IPS DF 6.9 (cell line): ENCODE results near the gene F2.
"Not testable (repeated sequence)": the region's sequence is repeated elsewhere in the genome, so short reads cannot be mapped to it uniquely, and the experiment has no call there.

Experiments
- DNase-seq: peaks from one replicate; pipeline ENCODE4 v3.0.0-alpha.2; 2013; ENCODE audit warnings: low read depth, low spot score
- H3K27ac ChIP-seq: one replicate; pipeline ENCODE4 v1.5.1; 2013; ENCODE audit warnings: low read length, control low read depth
- H3K27me3 ChIP-seq: 2 replicates; pipeline ENCODE4 v1.6.1; 2013; ENCODE audit warnings: mild to moderate bottlenecking, low read length; ENCODE audit not compliant: control insufficient read depth, insufficient read depth
- H3K36me3 ChIP-seq: 2 replicates; pipeline ENCODE4 v1.6.1; 2013; ENCODE audit warnings: low read length; ENCODE audit not compliant: control insufficient read depth, insufficient read depth
- H3K4me1 ChIP-seq: 2 replicates; pipeline ENCODE4 v1.6.1; 2013; ENCODE audit warnings: low read length; ENCODE audit not compliant: control insufficient read depth, insufficient read depth
- H3K4me3 ChIP-seq: 2 replicates; pipeline ENCODE4 v1.5.1; 2013; ENCODE audit warnings: mild to moderate bottlenecking, low read length
- H3K9me3 ChIP-seq: 2 replicates; pipeline ENCODE4 v1.6.1; 2013; ENCODE audit warnings: low read length, inconsistent platforms; ENCODE audit not compliant: control insufficient read depth, insufficient read depth
- WGBS: extraction: QIAGEN DNeasy Blood & Tissue Kit; methylation state at CpG from one replicate; pipeline ENCODE4 v1.1.7; 2013; ENCODE audit warnings: mixed read lengths, missing lambda C conversion rate; ENCODE audit not compliant: insufficient read length, insufficient coverage; 5-methylcytosine and 5-hydroxymethylcytosine counted together

The F2 gene

DNA sequence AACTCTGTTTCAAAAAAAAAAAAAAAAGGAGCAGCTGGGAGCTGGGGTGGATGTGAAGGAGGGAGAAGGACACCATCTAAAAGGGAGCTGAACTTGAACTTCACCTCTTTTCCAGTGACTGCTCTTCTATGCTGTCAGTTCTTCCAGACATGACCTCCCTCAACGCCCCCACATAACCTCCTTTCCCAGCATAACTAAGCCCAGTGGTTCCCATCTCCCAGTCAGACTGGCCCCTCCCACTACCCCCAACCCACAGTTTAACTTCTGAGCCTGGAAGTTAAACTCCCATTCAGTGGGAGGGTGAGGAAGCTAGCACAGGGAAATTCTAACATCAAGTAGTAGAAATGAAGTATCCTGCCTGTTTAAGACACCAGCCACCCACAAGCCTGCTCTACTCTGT, 20.4 kb upstream of the F2 start:
- Histone ChIP-seq H3K9me3 (no peaks in the 10 kb centered on the region), H3K27me3 (no peaks in the 10 kb centered on the region), H3K36me3 (peaks cover 10% of the 10 kb centered on the region; the same call in 1 of the 2 replicates), H3K27ac (no peak overlapping the region), H3K4me3 (no peak overlapping the region), H3K4me1 (no peaks in the 10 kb centered on the region)
- no peak for DNase-seq
- WGBS = no CpG with 5 or more reads among the region's 1 CpG

DNA sequence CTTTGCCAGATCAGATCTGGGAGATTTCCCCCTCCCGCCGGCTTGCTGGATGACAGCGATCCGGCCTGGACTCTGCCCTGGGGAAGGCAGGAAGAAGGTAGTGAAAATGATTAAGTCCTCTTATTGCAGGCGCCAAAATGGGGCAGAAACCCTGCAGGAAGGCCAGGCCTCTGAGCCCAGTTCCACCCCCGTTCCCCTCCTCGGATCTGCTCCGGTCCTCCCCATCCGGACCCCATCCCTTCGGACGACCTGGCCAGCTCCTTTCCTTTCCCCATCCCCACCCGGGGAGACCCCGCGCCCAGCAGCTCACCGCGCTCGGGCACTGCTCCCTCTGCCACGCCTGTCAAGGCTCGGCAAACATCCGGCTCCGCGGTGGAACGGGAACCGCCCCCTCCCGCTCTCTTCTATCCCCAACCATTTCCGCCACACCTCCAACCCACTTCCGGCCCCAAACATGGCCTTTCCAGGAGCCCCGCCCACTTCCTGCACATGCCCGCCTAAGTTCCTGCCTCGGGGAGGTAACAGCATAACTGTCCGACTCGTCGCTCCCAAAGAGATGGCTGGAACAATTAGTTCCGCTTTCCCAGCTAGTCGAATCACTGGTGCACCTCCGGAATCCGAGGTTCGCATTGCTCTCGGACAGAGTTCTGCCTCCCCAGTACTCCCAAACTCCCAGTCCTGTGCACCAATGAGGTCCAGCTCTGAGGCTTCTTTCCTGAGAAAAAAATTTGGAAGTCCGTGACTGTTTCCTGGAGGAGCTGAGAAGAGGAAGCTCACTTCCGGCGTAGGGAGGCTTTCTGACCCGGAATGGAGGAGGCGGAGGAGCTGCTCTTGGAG, 18.6 kb upstream of the F2 start, which contains the start of the genes ARHGAP1 and ZNF408:
Gene ARHGAP1, minus strand, starts transcription at position 379 of the 837 bp plus-strand sequence. CDS start 4,512 bp downstream, outside the sequence.
Gene ZNF408, plus strand, starts transcription at position 791 of the 837 bp plus-strand sequence. Its CDS starts 17 bp downstream, at position 808.
- Histone ChIP-seq H3K9me3 (no peaks in the 10 kb centered on the region), H3K27ac (no peak within 1 kb of the TSS), H3K27me3 (no peaks in the 10 kb centered on the region), H3K4me1 (no peaks in the 10 kb centered on the region), H3K4me3 (peak within 1 kb of the TSS; percentile 74), H3K36me3 (peaks cover 24% of the 10 kb centered on the region)
- peak; percentile 92 for DNase-seq
- WGBS = no CpG with 5 or more reads among the region's 44 CpGs

DNA sequence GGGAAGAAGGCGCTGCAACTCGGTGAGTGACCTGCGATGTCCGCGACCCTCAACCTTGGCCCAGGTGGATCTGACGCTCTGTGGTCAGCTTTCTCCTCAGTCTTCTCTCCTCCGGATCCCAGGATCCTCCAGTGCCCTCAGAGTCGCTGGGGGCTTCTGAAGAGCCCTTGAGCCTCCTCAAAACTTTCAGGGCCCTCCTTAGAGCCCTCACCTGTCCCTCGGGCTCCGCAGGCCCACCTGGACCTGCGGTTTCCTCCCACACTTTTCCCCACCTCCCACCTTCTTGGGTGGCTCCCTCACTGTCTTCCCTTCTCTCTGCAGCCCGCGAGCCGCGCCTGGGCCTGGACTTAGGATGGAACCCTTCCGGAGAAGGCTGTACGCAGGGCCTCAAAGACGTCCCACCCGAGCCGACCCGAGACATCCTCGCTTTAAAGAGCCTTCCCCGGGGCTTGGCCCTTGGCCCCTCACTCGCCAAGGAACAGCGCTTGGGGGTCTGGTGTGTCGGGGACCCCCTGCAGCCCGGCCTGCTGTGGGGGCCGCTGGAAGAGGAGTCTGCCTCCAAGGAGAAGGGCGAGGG, 17.8 kb upstream of the F2 start:
- H3K4me3 ChIP-seq = peak overlapping the region; percentile 74
- WGBS = no CpG with 5 or more reads among the region's 29 CpGs
- H3K9me3 ChIP-seq = no peaks in the 10 kb centered on the region
- no peak for DNase-seq
- H3K27me3 ChIP-seq = no peaks in the 10 kb centered on the region
- no peak overlapping the region for H3K27ac ChIP-seq
- H3K4me1 ChIP-seq = no peaks in the 10 kb centered on the region
- peaks cover 25% of the 10 kb centered on the region for H3K36me3 ChIP-seq

DNA sequence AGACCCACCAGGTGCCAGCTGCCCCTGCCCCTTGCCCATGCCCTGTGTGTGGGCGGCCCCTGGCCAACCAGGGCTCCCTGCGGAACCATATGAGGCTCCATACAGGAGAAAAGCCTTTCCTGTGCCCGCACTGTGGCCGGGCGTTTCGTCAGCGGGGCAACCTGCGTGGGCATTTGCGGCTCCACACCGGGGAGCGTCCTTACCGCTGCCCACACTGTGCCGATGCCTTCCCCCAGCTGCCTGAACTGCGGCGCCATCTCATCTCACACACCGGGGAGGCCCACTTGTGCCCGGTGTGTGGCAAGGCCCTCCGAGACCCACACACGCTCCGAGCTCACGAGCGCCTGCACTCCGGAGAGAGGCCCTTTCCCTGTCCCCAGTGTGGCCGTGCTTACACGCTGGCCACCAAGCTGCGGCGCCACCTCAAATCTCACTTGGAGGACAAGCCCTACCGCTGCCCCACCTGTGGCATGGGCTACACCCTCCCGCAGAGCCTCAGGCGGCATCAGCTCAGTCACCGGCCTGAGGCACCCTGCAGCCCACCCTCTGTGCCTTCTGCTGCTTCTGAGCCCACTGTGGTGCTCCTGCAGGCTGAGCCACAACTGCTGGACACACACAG, 13.8 kb upstream of the F2 start:
- peaks cover 25% of the 10 kb centered on the region for H3K36me3 ChIP-seq
- H3K4me3 ChIP-seq = no peak overlapping the region
- H3K27me3 ChIP-seq = no peaks in the 10 kb centered on the region
- no CpG with 5 or more reads among the region's 31 CpGs for WGBS
- H3K9me3 ChIP-seq = no peaks in the 10 kb centered on the region
- no peak for DNase-seq
- no peak overlapping the region for H3K27ac ChIP-seq
- no peaks in the 10 kb centered on the region for H3K4me1 ChIP-seq

DNA sequence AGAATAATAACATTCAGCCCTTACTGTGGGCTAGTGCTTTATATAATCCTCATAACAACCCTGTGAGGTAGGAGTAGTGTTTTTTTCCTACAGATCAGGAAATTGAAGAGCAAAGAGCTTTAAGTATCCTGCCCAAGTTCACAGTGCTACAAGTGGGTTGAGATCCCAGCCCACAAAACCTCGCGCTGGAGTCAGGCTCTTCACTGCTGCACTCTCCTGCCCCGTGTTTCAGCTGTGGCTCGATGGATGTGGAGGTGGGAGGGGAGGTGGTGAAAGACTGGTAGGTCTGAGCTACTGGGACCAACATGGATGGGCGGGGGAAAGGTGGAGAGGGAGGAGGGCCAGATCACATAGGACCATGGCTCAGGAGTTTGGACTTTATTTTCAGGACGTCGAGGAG, 12.1 kb upstream of the F2 start:
- no CpG with 5 or more reads among the region's 7 CpGs for whole genome bisulfite sequencing
- H3K27me3 ChIP-seq = no peaks in the 10 kb centered on the region
- peaks cover 25% of the 10 kb centered on the region for H3K36me3 ChIP-seq
- H3K27ac ChIP-seq = no peak overlapping the region
- DNase-seq = no peak
- no peaks in the 10 kb centered on the region for H3K9me3 ChIP-seq
- no peak overlapping the region for H3K4me3 ChIP-seq
- no peaks in the 10 kb centered on the region for H3K4me1 ChIP-seq

DNA sequence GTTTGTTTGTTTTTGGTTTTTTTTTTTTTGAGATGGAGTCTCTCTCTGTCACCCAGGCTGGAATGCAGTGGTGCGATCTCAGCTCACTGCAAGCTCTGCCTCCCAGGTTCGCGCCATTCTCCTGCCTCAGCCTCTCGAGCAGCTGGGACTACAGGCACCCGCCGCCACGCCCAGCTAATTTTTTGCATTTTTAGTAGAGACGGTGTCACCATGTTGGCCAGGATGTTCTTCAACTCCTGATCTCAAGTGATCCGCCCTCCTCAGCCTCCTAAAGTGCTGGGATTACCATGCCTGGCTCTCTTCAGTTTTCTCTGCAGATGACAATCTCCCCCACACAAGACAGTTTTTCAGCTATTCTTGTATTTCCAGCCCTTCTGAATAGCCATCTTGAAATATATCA, 9.7 kb upstream of the F2 start:
- not testable (repeated sequence) for H3K9me3 ChIP-seq, DNase-seq, H3K4me3 ChIP-seq, H3K4me1 ChIP-seq, H3K27me3 ChIP-seq, H3K27ac ChIP-seq
- peaks cover 16% of the 10 kb centered on the region for H3K36me3 ChIP-seq
- WGBS = no CpG with 5 or more reads among the region's 9 CpGs

DNA sequence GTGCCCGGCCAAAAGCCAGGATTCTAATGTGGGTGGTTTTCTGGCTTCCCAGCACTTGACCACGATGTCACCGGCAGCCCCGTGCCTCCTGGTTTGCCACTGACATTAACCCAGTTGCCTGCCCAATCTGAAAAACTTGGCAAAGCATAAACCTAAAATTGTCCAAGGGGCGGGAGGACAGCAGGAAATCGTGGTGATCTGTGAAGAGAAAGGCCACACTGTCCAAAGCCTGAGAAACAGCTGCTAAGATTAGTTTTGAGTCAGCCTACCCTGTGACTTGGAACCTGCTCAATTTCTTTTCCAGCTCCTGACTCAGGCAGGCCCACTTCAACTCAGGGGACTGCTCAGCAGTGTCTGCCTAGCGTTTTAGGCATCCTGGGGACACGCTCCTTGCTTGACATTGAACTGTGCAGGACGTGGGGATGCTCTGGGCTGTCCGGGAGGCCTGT, 8.2 kb upstream of the F2 start:
- WGBS = no CpG with 5 or more reads among the region's 10 CpGs

DNA sequence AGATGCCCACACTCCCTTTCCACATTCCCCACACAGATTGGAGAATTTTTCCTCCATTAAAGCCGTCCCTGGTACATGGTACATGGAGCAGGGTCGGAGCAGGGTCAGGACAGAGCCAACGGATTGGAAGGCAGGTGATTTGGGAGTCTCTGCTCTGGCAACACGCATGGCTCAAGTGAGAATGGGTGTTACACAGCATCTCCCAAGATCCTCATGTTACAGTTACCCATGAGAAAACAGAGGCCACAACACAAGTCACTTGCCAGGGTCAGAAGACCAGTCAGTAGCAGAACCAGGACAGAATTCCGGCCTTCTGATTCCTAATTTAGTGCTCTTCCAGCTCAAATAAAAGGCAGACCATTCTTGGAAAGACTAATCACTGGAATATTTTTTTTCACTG, 7.7 kb upstream of the F2 start:
- no peaks in the 10 kb centered on the region for H3K4me1 ChIP-seq
- WGBS = no CpG with 5 or more reads among the region's 5 CpGs
- no peaks in the 10 kb centered on the region for H3K36me3 ChIP-seq
- H3K4me3 ChIP-seq = no peak overlapping the region
- no peak for DNase-seq
- H3K27ac ChIP-seq = no peak overlapping the region
- H3K27me3 ChIP-seq = no peaks in the 10 kb centered on the region
- H3K9me3 ChIP-seq = no peaks in the 10 kb centered on the region

More for the DNA sequence above, 8.2 kb upstream of the F2 start:
- Histone ChIP-seq H3K4me1 (no peaks in the 10 kb centered on the region), H3K36me3 (peaks cover 3% of the 10 kb centered on the region; the same call in 1 of the 2 replicates), H3K4me3 (no peak overlapping the region), H3K27ac (no peak overlapping the region), H3K27me3 (no peaks in the 10 kb centered on the region), H3K9me3 (no peaks in the 10 kb centered on the region)
- no peak for DNase-seq

DNA sequence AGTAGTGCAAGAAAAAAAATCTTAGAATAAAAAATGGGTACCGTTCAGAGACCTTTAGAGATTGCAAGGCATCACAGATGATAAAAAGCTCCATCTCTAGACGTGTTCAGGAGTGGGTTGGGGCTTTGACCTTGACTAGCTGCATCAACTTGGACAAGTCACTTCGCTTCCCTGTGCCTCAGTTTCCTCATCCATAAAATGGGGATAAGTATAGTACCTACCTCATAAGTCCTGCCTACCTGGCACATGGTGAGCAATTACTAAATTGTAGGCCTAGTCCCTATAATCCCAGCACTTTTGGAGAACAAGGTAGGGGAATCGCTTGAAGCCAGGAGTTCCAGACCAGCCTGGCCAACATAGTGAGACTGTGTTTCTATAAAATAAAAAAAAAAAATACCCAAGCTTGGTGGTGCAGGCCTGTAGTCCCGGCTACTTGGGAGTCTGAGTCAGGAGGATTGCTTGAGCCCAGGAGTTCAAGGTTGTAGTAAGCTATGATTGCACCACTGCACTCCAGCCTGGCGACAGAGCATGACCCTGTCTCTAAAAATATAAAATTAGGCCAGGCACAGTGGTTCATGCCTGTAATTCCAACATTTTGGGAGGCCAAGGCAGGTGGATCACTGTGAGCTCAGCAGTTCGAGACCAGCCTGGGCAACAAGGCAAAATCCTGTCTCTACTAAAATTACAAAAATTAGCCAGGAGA, 6.0 kb upstream of the F2 start:
- no peaks in the 10 kb centered on the region for H3K4me1 ChIP-seq
- no peaks in the 10 kb centered on the region for H3K36me3 ChIP-seq
- H3K4me3 ChIP-seq = no peak overlapping the region
- no peaks in the 10 kb centered on the region for H3K9me3 ChIP-seq
- H3K27me3 ChIP-seq = no peaks in the 10 kb centered on the region
- no peak overlapping the region for H3K27ac ChIP-seq
- no peak for DNase-seq
- WGBS = no CpG with 5 or more reads among the region's 7 CpGs

DNA sequence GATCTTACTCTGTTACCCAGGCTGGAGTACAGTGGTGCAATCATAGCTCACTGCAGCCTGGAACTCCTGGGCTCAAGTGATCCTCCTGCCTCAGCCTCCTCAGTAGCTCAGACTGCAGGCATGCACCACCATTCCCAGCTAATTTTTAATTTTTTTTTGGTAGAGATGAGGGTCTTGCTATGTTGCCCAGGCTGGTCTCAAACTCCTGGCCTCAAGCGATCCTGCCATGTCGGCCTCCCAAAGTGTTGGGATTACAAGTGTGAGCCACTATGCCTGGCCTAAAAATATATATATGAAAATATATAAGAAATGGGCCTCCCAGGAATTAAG, 1.2 kb upstream of the F2 start:
- H3K4me1 ChIP-seq, H3K9me3 ChIP-seq, H3K27ac ChIP-seq, H3K27me3 ChIP-seq, H3K4me3 ChIP-seq, DNase-seq, H3K36me3 ChIP-seq: not testable (repeated sequence)
- no CpG with 5 or more reads among the region's 2 CpGs for WGBS
